ENCODE measurements around the gene GTF3A.

The GTF3A gene

DNA sequence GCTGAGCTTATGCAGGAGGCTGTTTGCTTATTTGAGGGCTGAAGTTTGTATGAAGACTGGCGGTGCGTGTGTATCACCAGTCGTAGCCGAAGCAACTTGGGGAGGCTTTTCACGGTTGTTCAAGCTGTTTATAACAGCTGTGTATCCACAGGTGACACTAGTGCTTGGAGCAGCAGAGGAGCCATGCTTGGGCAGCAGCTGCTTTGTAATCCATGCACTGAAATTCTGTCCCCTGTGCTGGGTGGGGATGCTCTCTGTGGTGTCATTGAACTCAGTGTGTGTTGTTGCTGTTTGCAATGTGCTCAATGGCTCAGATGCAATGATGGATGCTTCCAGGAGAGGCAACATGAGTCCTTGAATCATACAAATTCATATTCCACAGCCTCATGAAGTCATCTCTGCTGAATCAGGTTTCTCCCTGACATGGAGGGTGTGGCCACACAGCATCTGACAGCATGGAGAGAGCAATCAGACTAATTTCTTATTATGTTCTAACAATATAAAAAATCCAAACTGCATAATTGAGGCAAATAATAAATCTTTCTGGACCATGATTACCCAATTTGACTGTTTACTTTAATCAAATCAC is 18.8 kb upstream of the GTF3A start:
- no peak for DNase-seq

DNA sequence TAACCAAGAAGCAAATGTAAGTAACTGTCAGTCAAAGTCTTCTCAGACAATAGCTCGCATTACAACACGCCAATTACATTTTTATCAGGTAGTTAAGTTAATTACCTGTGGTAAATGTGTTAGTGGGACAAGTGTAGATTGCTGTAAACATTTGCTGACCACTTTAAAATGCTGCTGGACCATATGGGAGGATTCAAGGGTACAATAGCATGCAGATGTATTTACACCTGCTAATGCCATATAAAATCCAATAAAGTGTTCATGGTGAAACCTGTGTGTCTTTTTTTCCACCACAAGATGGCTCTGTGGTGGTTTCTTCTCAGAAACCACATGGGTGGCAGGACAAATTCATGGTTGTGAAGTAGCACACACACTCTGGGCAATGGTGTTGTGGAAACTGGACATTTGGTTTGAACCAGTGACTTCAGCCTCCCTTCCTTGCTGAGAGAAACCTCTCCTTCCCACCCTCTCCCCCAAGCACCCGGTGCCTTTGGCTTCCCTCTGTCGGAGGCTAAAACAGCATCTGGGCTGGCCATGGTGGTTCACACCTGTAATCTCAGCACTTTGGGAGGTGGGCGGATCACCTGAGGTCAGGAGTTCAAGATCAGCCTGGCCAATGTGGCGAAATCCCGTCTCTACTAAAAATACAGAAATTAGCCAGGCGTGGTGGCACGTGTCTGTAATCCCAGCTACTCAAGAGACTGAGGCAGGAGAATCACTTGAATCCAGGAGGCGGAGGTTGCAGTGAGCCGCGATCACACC is 18.1 kb upstream of the GTF3A start:
- peak; percentile 60 for DNase-seq

DNA sequence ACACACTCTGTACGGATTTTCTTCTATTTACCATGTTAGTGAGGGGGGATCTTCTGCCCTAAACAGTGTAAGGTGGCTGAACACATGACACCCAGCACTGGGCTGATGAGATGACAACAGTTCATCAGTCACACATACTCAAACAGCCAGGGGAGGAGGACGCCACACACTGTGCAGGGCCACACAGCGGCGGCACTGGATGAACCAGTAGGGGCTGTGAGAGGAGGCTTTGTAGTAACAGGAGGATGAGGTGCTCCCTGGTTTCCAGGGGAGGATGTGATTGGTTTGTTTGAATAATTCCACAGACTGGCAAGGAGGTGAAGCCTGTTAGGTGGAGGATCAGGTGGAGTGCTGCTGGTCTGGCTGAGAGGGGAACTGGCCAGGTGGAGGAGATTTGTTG is 16.3 kb upstream of the GTF3A start:
- DNase-seq = no peak

DNA sequence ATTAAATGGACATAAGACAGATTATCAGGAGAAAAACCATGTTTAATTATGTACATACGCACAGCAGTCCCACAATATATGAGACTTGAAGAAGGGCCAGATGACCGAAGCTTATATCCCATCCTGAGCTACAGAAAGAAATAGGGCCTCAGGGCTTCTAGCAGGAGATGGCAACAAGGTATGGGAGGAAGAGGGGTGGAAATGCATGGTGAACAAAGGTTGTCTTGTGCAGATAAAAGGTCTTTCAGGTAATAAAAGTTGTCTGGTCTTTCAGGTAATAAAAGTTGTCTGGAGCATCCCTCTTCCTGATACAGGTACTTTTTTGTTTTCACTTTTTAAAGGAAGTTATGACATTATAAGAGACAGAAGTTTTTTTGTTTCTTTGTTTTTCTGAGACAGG is 15.4 kb upstream of the GTF3A start:
- no peak for DNase-seq

DNA sequence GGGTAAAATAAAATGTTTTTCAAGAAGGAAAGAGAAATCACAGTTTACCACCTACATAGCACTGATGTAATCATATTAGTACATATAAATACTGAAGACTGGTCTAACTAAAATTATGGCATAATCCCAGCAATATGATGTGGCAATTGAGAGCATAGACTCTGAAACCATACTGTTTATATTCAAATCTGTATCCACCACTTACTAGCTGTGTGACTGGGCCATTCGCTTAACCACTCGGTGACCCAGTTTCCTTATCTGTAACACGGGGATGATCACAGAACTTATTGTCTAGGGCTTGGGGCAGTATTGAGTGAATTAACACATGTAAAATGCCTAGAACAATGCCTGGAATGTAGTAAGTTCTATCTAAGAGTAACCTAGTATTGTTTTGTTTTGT is 13.1 kb upstream of the GTF3A start:
- no peak for DNase-seq

DNA sequence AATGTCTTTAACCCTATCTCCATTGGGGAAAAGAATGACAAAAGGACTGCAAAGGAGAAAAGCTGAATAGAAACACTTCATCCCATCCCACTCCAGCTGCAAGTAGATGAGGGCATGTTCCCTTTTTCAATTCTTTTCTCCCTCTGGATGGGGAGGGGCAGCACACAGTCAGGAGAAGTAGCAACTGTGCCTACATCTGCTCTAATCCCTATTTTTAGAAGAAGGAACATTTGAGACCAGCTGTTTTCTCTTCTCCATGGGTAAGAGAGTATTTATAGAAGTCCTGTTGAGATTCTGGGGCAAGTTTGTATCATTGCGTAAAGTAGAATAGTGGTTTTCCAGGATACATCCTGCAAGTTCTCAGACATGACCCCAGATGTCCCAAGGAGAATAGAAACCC is 9.3 kb upstream of the GTF3A start:
- no peak for DNase-seq

DNA sequence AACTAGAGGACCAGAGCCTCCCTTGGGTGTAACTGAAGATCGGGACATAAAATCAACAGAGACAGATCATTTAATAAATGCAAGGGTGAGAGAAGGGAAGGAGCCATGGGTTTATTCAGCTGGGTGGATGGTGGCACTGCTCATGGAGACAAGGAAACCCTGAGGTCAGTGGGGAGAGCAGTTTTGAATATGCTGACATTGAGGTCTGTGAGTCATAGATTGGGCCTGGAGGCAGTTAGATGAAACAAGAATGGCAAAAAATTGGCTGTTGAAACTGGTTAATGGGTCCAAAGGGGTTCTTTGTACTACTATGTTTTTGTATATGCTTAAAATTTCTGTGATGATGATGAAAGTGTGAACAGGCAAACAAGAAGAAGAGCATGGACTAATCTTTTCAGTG is 5.1 kb upstream of the GTF3A start:
- DNase-seq = no peak

DNA sequence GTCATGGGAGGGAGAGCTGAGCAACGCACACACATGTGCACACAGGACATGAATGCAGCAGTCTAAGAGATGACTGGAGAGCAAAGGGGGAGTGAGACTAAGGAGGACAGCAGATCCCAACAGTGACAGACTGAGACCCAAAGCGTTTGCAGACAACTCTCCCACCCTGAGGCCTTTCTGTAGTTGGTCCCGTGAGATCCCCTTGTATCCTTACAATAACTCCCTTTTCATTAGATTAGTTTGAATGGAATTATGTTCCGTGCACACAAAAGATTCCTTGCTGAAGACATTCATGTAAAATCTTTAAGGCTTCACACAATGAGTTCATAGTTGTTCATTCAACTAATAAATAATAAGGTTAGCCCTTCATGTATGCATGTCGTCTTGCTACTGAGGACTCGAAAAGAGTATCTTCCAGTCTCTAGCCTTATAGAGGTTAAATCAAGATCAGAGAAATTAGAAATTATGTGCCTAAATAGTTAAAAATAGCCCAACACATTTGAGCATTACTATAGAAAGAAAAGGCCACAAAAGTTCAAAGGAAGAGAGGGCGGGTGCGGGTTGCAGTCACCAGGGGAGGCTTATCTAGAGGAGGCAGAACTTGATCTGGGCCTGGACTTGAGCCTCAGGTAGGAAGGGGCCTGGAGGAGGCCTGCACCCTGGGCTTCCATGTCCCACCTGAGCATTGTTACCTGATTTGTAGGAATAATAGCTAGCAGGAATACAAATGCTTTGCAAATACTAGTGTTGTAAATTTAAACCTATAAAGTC is 3.1 kb upstream of the GTF3A start:
- DNase-seq = no peak

DNA sequence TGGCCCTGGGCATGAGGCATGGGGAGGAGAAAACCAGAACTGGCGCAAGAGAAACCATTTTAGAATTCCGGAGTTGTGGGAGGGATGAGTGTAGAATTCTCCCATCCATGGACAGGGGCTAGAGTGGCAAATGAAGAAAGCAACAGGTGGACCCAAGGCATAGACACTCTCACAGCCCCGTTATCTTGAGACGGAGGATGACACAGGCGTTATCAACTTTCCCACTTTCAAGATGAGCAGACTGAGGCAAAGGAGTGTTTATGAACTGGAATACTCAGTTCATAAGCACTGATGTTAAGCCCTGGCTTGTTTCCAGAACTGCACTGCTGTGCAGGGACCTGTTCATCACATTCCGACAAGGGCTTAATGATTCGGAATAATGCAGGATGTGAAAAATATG is 1.1 kb upstream of the GTF3A start:
- no peak for DNase-seq

DNA sequence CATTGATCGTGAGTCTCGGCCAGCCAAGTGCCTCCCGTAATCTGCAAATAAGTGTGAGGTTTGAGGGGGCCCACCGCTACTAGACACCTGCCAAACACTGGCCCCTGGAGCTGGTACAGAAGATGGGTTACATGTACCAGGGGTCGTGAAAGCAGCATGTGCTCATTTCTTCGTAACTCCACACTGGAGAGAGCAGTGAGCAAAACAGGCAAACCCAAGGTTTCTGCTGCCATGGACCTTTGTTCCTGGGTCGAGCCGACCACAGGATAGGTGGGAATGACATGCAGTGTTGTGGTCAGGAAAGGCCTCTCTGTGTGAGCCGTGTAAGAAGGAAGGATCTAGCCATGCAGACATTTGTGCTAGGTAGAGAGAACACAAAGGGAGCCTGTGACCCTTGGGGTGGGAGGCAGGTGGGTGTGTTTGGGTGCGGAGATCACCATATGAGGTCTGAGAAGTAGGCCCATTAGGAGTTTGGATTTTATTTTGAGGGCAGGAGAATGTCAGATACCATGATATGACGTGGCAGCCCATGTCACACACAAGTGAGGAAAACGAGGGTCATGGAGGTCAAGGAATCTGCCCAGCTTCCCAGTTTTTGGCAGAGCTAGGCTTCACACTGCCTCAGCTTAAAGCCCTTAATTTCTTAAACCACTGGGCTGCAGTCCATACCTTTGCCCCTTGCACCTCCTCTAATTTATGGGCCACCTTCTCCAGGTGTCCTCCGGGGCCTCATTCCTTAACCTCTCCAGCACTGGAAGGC is 919 bp downstream of the GTF3A start:
- DNase-seq = peak; percentile 30

DNA sequence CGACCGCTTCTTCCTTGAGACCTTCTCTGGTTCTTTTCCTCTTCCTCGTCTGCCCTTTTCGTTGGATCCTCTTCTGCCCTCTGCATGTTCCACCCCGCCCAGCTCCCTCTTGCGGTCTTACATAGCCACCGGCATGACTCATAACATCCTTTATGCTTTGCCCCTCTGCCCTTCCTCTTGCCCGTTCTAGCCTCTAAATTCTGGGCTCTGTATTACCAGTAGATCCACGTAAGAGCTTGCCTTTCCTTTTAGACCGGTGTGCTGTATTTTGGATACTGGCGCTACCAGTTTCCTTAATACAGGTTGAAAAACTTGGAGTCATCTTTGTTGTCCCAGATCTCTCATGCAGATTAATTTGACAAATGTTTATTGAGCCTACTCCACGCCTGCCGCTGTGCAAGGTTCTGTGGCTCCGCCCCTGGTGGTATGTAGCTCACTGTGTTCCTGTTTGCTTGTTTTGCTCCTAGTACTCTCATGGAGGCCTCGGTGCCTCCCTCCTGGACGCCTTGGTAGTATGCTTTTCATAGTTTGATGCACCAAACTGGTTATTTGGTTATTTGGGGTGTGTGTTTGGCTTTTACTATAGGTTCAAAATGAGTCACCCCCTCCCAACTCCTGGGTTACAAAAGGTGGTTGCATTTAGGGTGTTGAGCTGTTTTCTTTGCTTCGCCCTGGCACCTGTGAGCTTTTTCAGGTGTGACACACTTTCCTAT is 1.7 kb downstream of the GTF3A start:
- DNase-seq = peak; percentile 89

DNA sequence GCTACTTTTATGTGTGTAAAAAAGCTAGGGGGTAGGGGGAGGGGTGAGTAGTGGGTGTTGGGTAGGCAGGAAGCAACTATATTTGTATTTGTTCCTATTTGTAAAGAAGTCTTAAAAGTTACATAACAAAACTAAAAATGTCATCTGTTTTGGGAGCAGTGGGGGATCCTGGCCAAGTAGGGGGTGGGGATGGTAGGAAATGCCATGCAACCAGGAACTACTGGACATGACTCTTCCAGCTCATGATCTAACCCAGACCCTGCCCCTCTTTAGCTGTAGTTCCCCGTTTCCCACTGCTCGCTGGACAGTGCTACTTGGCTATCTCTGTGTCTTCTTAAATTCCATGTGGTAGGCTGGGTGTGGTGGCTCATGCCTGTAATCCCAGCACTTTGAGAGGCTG is 3.2 kb downstream of the GTF3A start:
- DNase-seq = no peak

DNA sequence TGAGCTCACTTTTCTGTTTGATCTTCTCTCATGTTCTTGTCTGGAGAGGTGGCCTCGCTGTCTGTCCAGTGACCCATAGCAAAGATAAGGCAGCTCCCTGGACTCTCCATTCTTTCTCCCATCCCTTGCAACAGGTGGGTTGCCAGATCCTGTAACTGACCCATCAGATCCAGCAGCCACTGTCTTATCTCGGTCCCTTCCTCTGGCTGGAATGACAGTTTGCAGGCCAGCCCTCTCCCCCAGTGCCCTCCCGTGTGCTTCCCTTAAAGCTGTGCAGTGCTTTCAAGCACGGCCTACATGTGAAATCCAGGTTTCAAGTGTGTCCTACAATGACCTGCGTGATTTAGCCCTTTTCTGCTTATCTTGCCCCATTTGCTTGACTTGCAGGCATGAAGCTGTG is 3.7 kb downstream of the GTF3A start:
- DNase-seq = no peak

DNA sequence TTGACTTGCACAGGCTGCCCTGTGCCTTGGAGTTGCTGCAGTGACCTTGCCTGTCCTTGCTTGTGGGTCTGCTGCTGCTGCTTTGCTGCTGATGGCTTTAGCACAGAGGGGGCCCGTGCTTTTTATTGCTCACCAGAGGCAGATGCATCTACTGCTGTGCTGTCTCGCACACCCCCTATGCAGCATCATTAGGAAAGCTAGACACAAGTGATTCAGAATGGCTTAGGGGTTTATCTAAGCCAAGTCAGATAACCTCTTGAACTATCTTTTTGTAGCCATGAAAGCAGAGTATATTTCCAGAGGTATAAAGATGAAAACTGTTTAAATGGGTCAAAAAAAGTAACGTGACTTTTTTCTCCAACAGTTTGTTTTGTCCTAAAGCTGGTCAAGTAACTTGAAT is 7.8 kb downstream of the GTF3A start:
- DNase-seq = no peak

DNA sequence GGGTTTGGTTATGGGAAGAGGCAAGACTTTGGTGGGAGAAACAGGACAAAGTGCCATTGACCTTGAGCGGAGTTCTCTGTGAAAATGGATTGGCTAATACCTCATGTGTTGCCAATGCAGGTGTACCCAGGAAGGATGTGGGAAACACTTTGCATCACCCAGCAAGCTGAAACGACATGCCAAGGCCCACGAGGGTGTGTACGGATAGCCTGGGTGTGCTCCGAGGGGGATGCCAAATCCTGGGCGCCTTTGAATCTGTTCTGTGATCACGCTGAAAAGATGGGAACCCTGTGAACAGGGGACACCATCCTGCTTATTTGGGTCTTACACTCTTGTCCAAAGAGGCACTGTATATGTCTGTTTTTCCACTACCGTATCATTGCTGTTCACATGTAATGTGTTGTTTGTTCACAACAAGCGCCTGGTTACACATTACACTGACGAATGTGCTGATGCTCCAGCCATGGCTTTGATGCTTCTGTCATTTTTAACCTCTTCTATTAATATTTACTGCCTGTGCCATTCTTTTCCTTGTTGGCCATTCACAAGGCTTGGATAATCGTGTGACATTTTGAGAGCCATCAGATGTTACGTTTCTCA is 8.3 kb downstream of the GTF3A start:
- no peak for DNase-seq

DNA sequence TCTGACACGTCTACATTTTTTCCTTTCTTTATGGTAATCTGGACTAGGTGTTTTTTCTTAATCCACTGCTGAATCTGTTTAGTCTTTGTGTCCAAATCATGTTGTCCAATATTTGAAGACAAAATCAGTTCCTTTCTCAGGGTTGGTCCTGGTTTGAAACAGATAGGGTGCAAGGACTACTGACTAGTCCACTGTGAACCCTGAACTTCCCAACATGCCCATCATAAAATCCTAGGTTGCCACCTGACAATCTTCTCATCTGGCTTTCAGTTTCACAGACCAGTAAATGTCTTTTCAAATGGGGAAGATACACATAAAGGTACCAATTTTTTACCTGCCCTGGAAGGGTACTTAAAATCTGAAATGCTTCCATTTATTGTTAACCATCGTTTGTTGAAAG is 12.7 kb downstream of the GTF3A start:
- no peak for DNase-seq

DNA sequence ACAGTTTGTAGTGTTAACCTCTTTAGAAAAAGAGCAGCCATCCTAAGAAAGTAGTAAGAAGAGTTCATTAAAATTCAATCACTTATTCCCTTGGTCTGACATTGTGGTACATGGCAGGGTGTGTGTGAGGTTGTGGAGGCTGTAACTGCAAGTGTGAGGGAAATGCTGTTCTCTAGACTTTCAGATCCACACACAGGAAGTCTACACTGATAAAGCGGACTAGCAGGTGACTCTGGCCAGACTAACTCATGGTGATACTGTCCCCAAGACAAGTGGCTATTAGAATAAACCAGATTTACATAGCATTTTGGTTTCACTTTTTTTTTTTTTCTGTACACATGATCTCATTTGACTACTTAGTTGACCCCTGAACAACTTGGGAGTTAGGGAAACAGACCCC is 16.0 kb downstream of the GTF3A start:
- DNase-seq = no peak

DNA sequence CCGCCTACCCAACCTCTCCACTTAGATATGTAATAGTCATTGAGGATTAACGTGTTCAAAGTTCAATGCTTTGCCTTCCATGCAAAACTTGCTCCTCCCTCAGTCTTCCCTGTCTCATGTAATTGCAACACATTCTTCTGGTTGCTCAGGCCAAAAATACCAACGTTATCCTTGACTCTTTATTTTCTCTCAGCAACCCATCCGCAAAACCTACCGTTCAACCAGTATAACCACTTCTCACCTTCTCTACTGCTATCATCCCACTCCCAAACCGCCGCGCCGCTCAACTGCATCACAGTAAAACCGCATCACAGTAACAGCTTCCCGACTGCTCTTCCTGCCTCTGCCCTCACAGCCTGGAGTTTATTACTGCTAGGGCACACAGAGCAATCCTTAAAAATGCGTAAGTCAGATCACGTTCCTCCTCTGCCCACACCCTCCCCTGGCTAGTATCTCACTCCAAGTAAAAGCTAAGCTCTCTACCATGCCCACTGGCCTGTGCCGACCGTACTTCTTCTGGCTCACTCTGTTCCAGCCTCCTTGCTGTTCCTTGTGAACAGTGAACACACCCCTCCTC is 17.7 kb downstream of the GTF3A start:
- peak; percentile 45 for DNase-seq

DNA sequence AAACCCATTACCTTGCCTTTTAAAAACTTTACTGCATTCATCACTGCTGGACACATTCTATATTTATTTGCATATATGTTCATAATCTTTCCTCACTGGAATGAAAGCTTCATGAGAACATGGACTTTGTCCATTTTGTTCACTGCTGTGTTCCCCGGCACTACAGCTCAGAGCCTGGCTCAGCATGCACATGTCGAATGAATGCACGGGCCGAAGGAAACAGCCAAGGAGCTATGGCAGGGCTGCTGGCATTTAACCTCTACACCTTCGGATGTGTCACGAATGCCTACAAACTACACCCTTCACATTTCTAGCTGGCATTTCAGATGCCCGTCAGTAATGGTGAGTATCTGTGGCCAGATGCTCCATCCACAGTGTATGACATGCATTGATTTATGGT is 18.4 kb downstream of the GTF3A start:
- DNase-seq = no peak

DNA sequence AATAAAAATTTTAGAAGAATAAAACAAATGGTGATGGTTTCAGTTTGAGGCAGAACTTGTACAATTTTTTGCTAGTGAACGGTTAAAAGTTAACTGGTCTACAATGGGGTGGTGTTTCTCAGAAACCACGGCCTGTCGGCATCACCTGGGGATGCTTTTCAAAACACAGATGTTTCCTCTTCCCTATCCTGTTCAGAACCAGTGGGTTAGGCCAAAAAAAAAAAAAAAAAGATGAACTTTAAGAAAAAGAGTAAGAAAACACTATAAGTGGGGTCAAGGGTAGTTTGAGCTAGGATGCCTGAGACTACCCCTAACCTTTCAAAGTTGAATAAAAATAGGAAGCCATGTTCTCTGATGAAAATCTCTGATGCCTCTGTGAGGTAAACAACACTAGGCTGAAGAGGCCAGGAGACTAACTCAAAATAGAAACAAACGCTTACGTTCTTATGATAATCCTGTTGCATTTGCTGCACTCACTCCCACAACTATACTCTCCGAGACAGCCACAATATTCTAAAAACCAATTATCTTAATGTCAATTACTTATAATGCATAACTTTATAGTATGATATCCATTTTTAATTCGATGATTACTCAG is 22.7 kb downstream of the GTF3A start:
- DNase-seq = peak; percentile 40

DNA sequence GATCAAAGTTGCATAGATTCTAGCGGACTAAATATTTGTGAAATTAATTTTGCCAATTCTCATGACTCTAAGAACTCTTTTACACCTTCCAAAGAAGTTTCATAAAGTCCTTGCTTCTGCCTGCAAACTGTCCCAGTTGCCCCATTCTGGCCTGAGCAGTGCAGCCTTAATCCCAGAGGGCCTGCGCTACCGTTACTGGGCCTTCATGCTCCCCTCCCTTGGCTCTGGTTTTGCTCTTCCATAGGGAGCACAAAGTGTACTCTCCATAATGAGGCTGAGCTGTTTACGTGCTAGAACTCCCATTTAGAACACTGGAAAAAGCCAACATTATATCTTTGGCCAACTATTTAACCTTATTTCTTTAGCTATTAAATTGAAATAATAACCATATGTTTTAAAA is 23.9 kb downstream of the GTF3A start:
- DNase-seq = no peak
